Measurements from ENCODE around the gene RGS11.

The RGS11 gene

GRCh38 chr16:265002-265529, 10.7 kb downstream of the RGS11 start:
- no peak for TF ChIP-seq OSR1 (CRISPR knock-in tag; IDR thresholded peaks at IDR 0.05)
- ATAC-seq, result no peak

- TF ChIP-seq POU6F1 (CRISPR knock-in tag; IDR thresholded peaks at IDR 0.05; ENCODE audit: borderline replicate concordance, low read depth) (no peak), RARB (CRISPR knock-in tag; IDR thresholded peaks at IDR 0.05) (no peak), PPARA (CRISPR knock-in tag; IDR thresholded peaks at IDR 0.05; ENCODE audit: borderline replicate concordance) (no peak), SNAI2 (CRISPR knock-in tag; IDR thresholded peaks at IDR 0.05) (no peak), PATZ1 (CRISPR knock-in tag; IDR thresholded peaks at IDR 0.05; ENCODE audit: borderline replicate concordance) (no peak), CSRNP3 (CRISPR knock-in tag; IDR thresholded peaks at IDR 0.05) (no peak), OSR1 (CRISPR knock-in tag; IDR thresholded peaks at IDR 0.05) (no peak), CREB5 (CRISPR knock-in tag; IDR thresholded peaks at IDR 0.05; ENCODE audit: low read depth) (no peak), ISL1 (CRISPR knock-in tag; IDR thresholded peaks at IDR 0.05) (no peak), TSHZ2 (CRISPR knock-in tag; IDR thresholded peaks at IDR 0.05) (no peak), ZFP3 (CRISPR knock-in tag; IDR thresholded peaks at IDR 0.05) (no peak), TCF4 (CRISPR knock-in tag; IDR thresholded peaks at IDR 0.05; ENCODE audit: borderline replicate concordance) (no peak), BACH2 (CRISPR knock-in tag; IDR thresholded peaks at IDR 0.05; ENCODE audit: borderline replicate concordance) (no peak), ZNF70 (CRISPR knock-in tag; IDR thresholded peaks at IDR 0.05) (no peak)
- no peak for ATAC-seq
These were observed 11.2 kb downstream of the RGS11 start for GRCh38 chr16:264440-264951.

GRCh38 chr16:263944-264343, 11.8 kb downstream of the RGS11 start:
- TF ChIP-seq ZC3H10 (CRISPR knock-in tag; IDR thresholded peaks at IDR 0.05) (no peak), ARNTL (CRISPR knock-in tag; IDR thresholded peaks at IDR 0.05; ENCODE audit: borderline replicate concordance, low read depth) (no peak), ZNF565 (CRISPR knock-in tag; conservative IDR thresholded peaks at IDR 0.05; ENCODE audit: low read depth) (no peak), SNAI2 (CRISPR knock-in tag; IDR thresholded peaks at IDR 0.05) (no peak), CSRNP3 (CRISPR knock-in tag; IDR thresholded peaks at IDR 0.05) (no peak), TOX (CRISPR knock-in tag; IDR thresholded peaks at IDR 0.05; ENCODE audit: borderline replicate concordance) (no peak), TSHZ2 (CRISPR knock-in tag; IDR thresholded peaks at IDR 0.05) (no peak), TCF4 (CRISPR knock-in tag; IDR thresholded peaks at IDR 0.05; ENCODE audit: borderline replicate concordance) (no peak), OSR1 (CRISPR knock-in tag; IDR thresholded peaks at IDR 0.05) (no peak), PATZ1 (CRISPR knock-in tag; IDR thresholded peaks at IDR 0.05; ENCODE audit: borderline replicate concordance) (no peak), RARB (CRISPR knock-in tag; IDR thresholded peaks at IDR 0.05) (no peak), ZNF70 (CRISPR knock-in tag; IDR thresholded peaks at IDR 0.05) (no peak), BACH2 (CRISPR knock-in tag; IDR thresholded peaks at IDR 0.05; ENCODE audit: borderline replicate concordance) (no peak)
- no peak for ATAC-seq
